Endometrial microvascular endothelial cells (primary cell): ENCODE results near the gene AQP12A. TPM values are rescaled to one million over a fixed set of nuclear protein-coding genes. Genes with fewer than 3 reads are reported as not detected.

Experiments used
- in situ Hi-C: cut with HindIII; loops from 2 replicates; pipeline ENCODE4 v1.10.0; 2017; ENCODE audit warnings: low sequenced_read_pairs, low pct_unique_long_range_greater_than_20kb; ENCODE audit errors: inconsistent ontology term
- total RNA-seq: library from RNA; depleted of rRNA; stranded (reverse); fragments of >200 nt; gene quantifications from one replicate; pipeline ENCODE4 v1.2.3, GENCODE V29; 2015; ENCODE audit errors: inconsistent ontology term

AQP12A gene
- total RNA-seq, 1 donor from 2014 or later: not detected

DNA sequence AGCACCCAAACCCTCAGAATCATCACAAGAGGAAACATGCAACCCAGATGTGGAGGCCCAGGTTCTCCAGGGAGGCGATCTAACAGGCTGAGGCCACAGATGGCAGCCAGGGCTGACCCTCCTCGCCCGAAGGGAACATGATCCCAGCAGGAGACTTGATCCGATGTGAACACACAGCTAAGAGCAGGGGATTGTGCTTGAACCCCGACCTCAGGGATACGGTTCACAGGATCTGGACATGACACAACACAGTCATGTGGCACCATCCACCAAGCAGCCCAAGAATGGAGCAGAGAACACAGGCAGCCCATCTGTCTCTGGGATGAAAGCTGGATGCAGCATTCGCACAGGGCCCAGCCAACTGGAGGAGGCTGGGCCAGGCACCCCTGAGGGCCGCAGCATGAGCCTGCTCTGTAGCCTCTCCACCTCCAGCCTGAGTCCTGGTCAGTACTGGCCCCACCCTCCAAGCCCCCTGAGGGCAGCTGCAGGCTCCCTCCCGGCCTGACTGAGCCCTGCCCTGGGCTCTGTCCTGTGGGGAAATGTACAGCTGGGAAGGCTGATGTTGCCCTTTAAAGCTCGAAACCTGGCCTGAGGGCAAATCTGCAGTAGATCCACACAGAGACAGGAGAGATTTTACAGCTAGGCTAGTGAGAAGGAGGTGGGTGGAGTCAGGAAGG, 39.0 kb downstream of the AQP12A start:
- in situ Hi-C loops: no loop called here

- in situ Hi-C loops: no loop called here
Measured at GRCh38 chr2:240731178-240731545, 39.5 kb downstream of the AQP12A start.

- in situ Hi-C loops: no loop called here
Measured at GRCh38 chr2:240732184-240732583, 40.5 kb downstream of the AQP12A start.

- in situ Hi-C loops: no loop called here
Measured at GRCh38 chr2:240732911-240733622, 41.4 kb downstream of the AQP12A start.

- in situ Hi-C loops: no loop called here
Measured at GRCh38 chr2:240733803-240734495, 42.3 kb downstream of the AQP12A start.

GRCh38 chr2:240734756-240735155, 43.1 kb downstream of the AQP12A start:
- in situ Hi-C loops: no loop called here

DNA sequence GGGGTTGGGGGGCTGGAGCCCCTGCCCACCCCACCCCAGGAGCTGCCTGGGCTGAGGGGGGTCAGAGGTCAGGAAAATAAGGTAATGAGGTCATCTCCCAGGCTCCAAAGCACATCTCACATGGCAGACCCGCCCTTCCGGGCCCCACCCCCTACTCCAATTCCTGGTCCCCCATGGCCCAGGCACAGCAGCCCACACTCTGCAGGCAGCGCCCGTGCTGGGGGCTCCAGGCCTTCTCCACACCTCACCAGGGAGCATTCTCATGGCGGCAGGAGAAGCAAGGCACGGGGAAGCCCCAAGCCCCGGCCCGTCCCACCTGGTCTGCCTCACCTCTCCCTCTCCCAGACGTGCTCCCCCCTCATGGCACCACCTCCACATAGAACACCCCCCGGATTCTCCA, 43.8 kb downstream of the AQP12A start:
- in situ Hi-C loops: no loop called here

DNA sequence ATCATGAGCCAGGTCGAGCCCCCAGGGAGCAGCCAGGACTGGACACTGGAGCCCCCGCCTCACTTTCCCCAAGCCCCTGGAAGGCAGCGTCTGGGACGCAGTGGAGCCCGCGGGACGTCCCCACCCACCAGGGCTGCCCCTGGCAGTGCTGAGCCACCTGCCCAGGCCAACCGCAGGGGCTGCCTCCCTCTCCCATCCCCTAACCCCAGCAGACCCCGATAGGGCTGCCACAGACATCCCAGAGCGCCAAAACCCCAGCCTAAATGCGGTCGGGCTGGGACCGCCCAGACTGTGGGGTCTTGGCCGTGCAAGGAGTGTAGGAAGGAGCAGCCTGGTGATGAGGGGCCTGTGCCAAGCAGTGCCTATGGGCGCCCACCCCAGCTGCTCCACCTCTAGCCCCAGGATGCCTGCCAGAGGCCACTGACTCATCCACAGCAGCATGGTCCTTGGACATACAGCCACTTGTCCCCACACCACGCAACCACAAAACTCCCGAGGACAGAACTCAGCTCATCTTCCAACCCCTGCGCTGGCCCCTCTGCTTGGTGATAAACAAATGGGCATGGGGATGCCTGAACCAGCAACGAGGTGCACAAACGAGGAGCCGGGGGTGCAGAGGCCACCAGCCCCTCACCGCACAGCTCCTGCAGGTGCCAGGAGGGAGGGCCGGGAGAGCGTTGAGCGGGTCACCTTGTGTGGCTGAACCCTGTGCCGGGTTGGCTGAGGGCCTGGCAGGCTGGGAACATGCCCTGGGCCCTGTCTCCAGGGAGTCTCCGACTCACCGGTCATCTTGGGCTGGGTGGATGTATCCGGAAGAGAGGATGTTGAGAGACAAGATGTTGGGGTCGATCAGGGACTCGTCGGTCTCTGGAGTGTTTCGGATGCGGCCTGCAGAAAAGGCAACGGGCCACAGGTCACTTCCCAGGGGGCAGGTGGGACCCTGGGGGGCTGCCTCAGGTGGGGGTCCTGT, 44.9 kb downstream of the AQP12A start:
- in situ Hi-C loops: no loop called here

DNA sequence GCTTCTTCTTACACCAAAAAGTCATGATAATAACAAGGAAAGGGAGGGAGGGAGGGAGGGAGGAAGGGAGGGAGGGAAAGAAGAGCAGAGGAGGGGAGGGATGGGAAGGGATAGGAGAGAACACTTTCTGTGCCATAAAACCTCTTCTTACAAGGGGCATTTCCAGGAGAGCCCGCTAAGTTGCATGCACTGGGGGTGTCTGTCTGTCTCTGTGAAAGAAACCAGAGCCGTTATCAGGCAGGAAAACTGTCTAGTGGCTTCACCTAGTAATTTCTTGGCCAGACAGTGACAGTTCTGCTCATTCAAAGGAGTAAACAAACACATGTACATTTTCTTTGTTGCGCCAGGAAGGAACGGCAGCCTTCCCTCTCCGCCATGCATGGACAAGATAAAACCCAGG, 45.8 kb downstream of the AQP12A start:
- in situ Hi-C loops: no loop called here

GRCh38 chr2:240737958-240738357, 46.3 kb downstream of the AQP12A start:
- in situ Hi-C loops: no loop called here

DNA sequence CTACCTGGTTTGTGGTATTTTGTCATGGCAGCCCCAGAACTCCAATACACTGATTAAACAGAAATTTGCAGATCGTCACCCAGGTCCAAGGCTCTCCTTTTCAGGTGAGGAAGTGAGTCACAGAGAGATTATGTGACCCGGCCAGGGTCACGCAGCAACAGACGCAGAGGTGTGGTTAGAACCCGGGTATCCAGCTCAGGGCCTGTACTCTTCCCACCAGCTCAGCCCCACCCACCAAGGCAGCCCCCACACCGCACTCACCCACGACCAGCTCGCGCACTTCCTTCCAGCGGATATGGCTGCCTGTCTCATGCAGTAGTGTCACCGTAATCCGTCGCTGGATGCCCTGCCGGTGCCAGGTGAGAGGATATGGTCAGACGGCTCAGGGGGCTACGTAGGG, 48.1 kb downstream of the AQP12A start:
- in situ Hi-C loops: no loop called here

GRCh38 chr2:240741091-240741490, 49.4 kb downstream of the AQP12A start:
- in situ Hi-C loops: no loop called here

- in situ Hi-C loops: no loop called here
Measured at GRCh38 chr2:240742602-240743095, 51.0 kb downstream of the AQP12A start.

DNA sequence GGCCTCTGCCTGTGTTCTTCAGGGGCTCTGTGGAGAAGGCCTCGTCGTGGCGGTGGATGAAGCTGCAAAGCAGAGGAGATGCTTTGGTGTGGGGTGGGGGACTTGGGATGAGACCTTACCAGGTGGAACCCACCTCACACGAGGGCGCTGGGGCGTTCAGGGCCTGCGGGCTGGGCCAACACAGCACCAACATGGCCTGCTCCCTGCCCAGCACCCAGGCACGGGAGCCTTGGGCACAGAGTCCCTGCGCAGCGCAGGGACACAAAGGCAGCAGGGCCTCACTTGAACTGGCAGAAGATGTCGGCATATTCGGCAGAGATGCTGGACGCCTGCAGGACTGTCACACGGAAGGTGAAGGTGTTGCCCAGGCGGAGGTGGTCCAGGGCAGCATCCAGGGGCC, 53.8 kb downstream of the AQP12A start:
- in situ Hi-C loops: no loop called here

- in situ Hi-C loops: no loop called here
Measured at GRCh38 chr2:240745962-240746361, 54.3 kb downstream of the AQP12A start.

DNA sequence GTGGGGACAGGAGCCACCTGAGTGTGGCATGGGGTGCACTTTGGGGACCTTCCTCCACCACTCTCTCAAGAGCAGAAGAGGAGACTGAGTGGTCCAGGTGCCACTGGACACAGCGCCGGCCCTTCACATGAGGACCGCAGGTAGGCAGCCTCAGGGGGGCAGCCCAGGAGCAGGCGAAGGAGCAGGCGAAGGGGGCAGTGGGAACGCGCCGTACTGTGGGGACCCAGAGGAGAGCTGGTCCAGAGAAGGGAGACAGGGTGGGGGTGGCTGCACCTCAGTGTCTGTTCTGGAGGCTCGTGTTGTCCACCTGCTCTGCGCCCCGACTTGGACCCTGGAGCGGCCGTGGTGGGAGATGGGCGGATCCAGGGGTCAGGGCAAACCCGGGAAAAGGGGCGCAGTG, 55.0 kb downstream of the AQP12A start:
- in situ Hi-C loops: no loop called here

GRCh38 chr2:240747256-240747655, 55.6 kb downstream of the AQP12A start:
- in situ Hi-C loops: no loop called here
